ENCODE measurements around the gene DHX15.

Gene DHX15

GRCh38 chr4:24477919-24478318, 106.4 kb downstream of the DHX15 start:
- no peak for DNase-seq
